PFSK-1 (cell line): ENCODE data around the gene UBFD1.

Experiments used
- FOXP2 ChIP-seq: optimal IDR thresholded peaks from 2 replicates; pipeline ENCODE3; 2011; ENCODE audit warnings: borderline replicate concordance, control low read depth, inconsistent platforms; ENCODE audit not compliant: insufficient read depth; ENCODE audit errors: extremely low read length, extremely low read depth
- POLR2AphosphoS5 ChIP-seq: IDR thresholded peaks from 2 replicates; pipeline ENCODE4 v1.6.1; 2012; ENCODE audit warnings: low read depth, mild to moderate bottlenecking, control low read depth, low read length, moderate library complexity
- REST ChIP-seq, 2 experiments: IDR thresholded peaks; 2 replicates each; pipeline versions ENCODE4 v1.6.1 to v1.8.0; 2011 to 2012; ENCODE audit warnings: low read depth in 2 of 2, low read length in 2 of 2, control low read depth in 1 of 2, inconsistent platforms in 1 of 2, mild to moderate bottlenecking in 1 of 2, moderate library complexity in 1 of 2; ENCODE audit not compliant: insufficient read depth in 1 of 2
- SIN3A ChIP-seq: IDR thresholded peaks from 2 replicates; pipeline ENCODE4 v1.6.1; 2012; ENCODE audit warnings: mild to moderate bottlenecking, low read length, moderate library complexity, borderline replicate concordance; ENCODE audit not compliant: insufficient read depth
- TAF1 ChIP-seq: IDR thresholded peaks from 2 replicates; pipeline ENCODE4 v1.6.1; 2012; ENCODE audit warnings: low read length, control low read depth, borderline replicate concordance; ENCODE audit not compliant: insufficient read depth

UBFD1 gene

GRCh38 chr16:23510164-23510914, 47.2 kb upstream of the UBFD1 start, which contains the start of gene GGA2:
TSS of gene GGA2 (minus strand) at chr16:23510494. CDS start at chr16:23510411, 83 bp downstream.
- TF ChIP-seq REST (IDR thresholded peaks at IDR 0.05; ENCODE audit: insufficient read depth in 1 of 2, low read depth in 2 of 2, low read length in 2 of 2) (0 out of 4 replicates have a peak, but pooled peaks of 1 of the 2 experiments have one; percentile 20), FOXP2 (peak; percentile 86), SIN3A (peak; percentile 88; the same call in 1 of the 2 replicates), POLR2AphosphoS5 (peak; percentile 89), TAF1 (peak; percentile 95)

- TF ChIP-seq SIN3A (no peak), TAF1 (no peak), POLR2AphosphoS5 (no peak), FOXP2 (no peak), REST (IDR thresholded peaks at IDR 0.05; ENCODE audit: insufficient read depth in 1 of 2, low read depth in 2 of 2, low read length in 2 of 2) (no peak)
Measured at GRCh38 chr16:23511731-23512130, 45.8 kb upstream of the UBFD1 start.

GRCh38 chr16:23512168-23512695, 45.3 kb upstream of the UBFD1 start:
- TF ChIP-seq TAF1 (no peak), SIN3A (no peak), FOXP2 (no peak), POLR2AphosphoS5 (no peak), REST (IDR thresholded peaks at IDR 0.05; ENCODE audit: insufficient read depth in 1 of 2, low read depth in 2 of 2, low read length in 2 of 2) (no peak)

GRCh38 chr16:23514381-23515152, 43.0 kb upstream of the UBFD1 start:
- TF ChIP-seq REST (IDR thresholded peaks at IDR 0.05; ENCODE audit: insufficient read depth in 1 of 2, low read depth in 2 of 2, low read length in 2 of 2) (no peak), FOXP2 (no peak), SIN3A (no peak), POLR2AphosphoS5 (no peak), TAF1 (no peak)
